GM18907 (cell line): ENCODE data around the gene VENTX.

Source experiments
- ATAC-seq: cut with Tn5 transposase; IDR thresholded peaks from one replicate; pipeline ENCODE4 v1.9.1; 2021; ENCODE audit warnings: mild to moderate bottlenecking, moderate library complexity; ENCODE audit not compliant: unreplicated experiment

VENTX gene

DNA sequence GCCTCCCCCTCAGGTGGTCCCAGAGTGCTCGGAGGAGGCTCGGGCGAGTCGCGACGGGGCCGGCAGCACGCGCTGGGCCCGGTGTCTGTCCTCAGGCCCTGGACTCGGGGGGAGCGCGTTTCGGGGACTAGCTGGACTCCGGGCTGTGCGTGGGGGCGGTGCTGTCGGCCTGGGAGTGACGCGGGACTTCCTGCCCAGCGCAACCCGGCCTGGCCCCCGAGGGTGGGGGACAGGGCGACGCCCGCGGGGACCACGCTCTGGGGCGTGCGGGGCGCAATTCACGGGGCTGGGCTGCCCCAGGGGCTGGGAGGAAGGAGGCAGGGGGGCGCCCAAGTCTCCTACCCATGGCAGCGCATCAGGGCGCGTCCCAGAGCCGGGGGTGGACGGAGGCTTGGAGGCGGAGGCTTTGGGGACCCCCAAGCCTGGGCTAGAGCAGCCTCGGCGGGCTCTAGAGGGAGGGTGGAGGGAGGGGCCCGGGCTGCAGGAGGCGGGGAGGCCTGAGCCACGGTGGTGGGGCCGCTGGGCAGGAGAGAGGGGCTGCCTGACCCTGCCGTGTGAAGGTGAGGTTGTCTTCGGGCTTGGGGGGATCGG lies 2.3 kb upstream of the VENTX start:
- no peak for ATAC-seq

DNA sequence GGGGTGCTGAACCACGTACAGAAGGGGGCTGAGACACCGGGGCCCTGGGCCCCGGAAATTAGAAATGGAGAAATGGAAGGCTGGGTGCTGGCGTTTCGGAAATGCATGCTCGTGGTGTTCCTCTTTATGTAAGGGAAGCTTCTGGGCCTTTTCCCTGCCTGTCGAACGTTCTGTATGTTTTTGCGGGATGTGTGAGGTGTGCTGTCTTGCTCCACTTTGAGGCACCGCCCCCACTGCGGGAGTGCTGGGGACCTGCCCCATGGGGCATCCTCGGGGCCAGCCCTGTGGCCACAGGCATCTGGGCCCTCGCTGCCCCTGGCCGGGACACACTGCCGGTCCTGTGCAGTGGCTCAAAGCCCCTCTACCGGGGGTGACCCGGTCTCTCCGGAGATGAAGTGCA lies 1.7 kb upstream of the VENTX start:
- ATAC-seq: no peak

DNA sequence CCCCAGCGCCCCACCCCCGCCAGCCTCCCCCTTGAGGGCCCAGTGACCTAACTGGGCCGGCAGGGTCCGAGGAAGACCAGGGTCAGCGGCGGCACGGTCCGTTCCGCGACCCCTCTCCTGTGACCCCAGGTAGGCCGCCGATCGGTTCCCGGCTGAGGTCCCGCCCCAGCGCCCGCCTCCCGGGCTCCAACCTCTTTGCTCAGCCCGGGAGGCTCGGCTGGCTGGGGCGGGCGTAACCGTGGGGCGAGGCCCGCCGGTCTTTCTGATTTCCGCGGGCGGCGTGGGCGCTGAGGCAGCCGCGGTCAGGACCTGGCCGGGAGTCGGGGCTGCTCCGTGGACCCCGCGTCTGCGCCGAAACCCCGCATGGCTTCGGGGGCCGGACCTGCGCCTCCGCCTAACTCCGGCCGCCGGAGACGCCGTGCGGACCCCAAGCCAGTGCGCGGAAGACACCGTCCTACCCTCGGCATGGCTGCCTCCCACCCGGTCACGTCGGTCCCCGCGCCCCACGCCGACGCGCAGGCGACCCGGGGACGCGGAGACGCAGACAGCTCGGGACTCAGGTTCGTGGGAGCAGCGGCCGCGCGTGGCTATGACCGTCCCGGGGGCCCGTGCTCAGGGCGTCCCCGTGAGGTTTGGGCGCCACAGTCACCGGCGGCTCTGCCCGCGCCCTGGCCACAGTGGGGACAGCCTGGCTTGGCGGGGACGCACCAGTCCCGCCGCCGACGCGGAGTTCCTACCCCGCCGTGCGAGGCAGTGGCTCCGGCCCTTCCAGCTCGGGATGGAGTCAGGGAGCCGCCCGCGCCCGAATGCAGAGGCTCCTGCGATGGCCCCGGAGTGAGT lies 1.0 kb upstream of the VENTX start:
- no peak for ATAC-seq

DNA sequence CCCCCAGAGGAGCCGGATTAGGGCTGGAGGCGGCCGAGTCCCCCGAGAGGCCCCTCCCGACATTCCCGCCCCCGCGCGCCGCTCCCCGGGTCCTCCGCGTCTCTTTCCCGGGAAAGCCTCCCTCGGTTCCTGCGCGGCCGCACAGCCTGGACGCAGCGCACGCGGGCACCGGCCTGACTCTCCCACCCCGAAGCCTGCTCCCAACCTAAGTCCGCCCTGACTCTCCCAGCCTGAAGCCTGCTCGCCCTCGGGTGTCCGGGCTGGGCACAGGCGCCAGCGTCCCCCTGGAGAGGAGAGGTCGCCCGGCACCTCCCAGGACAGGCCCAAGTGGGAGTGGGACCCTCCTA lies 441 bp upstream of the VENTX start:
- no peak for ATAC-seq

DNA sequence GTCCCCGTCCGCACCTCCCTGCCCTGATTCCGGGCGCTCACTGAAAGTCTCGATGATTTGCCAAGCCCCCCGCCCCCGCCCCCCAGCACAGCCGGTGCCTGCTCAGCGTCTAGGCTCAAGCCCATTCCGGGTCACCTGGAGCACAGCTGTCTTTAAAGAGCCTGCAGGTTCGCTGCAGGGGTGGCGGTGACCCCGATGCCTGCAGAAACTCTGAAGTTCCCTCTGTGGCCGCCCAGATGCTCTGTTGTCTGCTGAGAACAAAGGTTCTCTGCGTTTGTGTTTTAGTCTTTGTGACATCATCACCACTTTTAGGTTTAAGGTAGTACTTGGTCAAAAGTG lies 780 bp downstream of the VENTX start:
- ATAC-seq: no peak

DNA sequence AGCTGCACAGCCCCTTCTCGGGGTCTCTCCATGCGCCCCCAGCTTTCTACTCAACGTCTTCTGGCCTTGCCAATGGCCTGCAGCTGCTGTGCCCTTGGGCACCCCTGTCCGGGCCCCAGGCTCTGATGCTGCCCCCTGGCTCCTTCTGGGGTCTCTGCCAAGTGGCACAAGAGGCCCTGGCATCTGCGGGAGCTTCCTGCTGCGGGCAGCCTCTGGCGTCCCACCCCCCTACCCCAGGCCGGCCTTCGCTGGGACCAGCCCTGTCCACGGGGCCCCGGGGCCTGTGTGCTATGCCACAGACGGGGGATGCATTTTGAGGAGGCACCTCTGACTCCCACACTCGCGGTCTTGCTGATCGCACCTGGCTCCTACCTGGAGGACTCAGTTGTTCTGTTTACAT lies 2.3 kb downstream of the VENTX start:
- no peak for ATAC-seq

- ATAC-seq: peak; percentile 41
Observed at GRCh38 chr10:133241501-133242205, 4.0 kb downstream of the VENTX start.

- ATAC-seq: no peak
Observed at GRCh38 chr10:133242611-133243356, 5.1 kb downstream of the VENTX start.

DNA sequence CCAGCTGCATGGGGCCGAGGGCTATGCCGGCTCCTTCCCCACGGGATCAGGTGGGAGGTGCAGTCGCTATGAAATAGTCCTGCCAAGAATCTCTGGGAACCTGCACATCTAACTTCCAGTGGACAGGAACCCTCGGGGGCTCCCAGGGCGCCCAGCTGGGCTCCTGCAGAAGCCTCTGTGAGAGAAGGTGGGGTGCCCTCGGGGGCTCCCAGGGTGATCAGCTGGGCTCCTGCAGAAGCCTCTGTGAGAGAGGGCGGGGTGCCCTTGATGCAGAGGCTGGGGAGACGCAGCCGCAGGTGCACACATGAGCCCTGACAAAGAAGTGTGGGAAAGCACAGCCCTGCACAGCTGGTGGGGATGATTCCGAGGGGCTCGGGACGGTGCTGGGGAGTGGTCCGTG lies 5.9 kb downstream of the VENTX start:
- ATAC-seq: no peak

GRCh38 chr10:133245439-133246235 lies 8.0 kb downstream of the VENTX start:
- no peak for ATAC-seq

DNA sequence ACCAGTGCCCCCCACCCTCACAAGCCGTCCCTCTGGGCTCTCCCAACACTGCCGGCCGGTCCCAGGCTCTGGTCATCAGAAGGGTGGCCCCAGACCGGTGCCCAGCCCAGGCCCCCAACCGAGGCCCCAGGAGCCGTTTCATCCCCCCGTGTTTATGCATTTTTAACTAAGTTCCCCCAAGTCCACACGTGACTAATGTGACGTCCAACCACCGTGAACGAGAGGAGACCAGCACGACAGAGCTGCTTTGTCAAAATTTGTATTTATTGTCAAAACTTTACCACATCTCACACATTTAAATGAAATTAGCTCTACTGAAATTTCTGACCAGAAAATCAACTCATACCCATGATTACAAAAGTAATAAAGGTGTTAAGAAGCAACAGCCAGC lies 8.6 kb downstream of the VENTX start:
- no peak for ATAC-seq

GRCh38 chr10:133247681-133248333 lies 10.2 kb downstream of the VENTX start:
- no peak for ATAC-seq

GRCh38 chr10:133248334-133248715 lies 10.7 kb downstream of the VENTX start:
- ATAC-seq: no peak

DNA sequence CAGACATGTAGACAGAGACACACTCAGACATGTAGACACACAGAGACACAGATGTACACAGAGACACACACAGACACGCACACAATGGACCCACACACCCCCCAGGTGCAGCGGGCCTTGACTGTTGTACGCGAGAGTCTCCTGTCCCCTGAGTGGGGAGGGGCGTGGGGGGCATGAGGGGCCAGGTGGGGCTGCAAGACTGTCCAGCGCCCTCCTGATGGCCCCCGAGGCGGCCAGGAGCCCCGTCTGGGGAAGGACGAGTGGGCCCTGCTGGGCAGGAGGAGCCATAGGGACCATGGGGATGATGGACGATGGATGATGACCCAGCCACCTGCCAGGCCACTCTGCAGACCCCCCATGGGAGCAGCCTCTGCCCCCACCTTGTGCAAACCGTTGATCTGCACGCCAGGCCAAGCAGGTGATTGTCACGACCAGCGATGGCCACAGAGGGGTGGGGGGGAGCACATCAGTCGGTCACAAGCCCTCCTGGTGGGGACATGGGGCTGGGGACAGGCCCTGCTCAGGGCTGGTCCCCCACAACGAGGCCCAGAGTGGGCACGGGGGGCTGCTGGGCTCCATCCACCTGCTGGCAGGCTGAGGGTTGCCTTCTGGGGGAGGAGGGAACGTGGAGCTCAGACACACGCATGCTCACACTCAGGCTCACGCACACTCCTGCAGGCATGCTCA lies 11.6 kb downstream of the VENTX start:
- no peak for ATAC-seq

- no peak for ATAC-seq
Observed at GRCh38 chr10:133249975-133250754, 12.5 kb downstream of the VENTX start.

GRCh38 chr10:133251388-133252222 lies 13.9 kb downstream of the VENTX start:
- ATAC-seq: no peak

- ATAC-seq: no peak
Observed at GRCh38 chr10:133252223-133252552, 14.5 kb downstream of the VENTX start.

GRCh38 chr10:133253361-133253955 lies 15.8 kb downstream of the VENTX start:
- ATAC-seq: no peak
